HepG2 (cell line): ENCODE results near the gene TRMT1. TPM values are rescaled to one million over a fixed set of nuclear protein-coding genes. Genes with fewer than 3 reads are reported as not detected.

ENCODE experiments used
- CBX5 ChIP-seq: sonication (generic); formaldehyde crosslinking; IDR thresholded peaks from 2 replicates; pipeline ENCODE4 v1.4.0; 2020; ENCODE audit warnings: missing genetic modification reagents, borderline replicate concordance
- CTCF ChIP-seq: sonication (generic); formaldehyde crosslinking; IDR thresholded peaks from 2 replicates; pipeline ENCODE4 v1.5.0; 2020; ENCODE audit warnings: mild to moderate bottlenecking, missing genetic modification reagents, moderate library complexity
- E2F1 ChIP-seq: sonication (generic); formaldehyde crosslinking; IDR thresholded peaks from 2 replicates; pipeline ENCODE4 v1.5.0; 2020; ENCODE audit warnings: missing genetic modification reagents
- GTF2F1 ChIP-seq: fragments of 150-350 bp; IDR thresholded peaks from 2 replicates; pipeline ENCODE4 v1.6.1; 2014; ENCODE audit warnings: low read length
- KDM5B ChIP-seq: sonication (generic); formaldehyde crosslinking; IDR thresholded peaks from 2 replicates; pipeline ENCODE4 v1.4.0; 2020; ENCODE audit warnings: missing genetic modification reagents, mild to moderate bottlenecking, borderline replicate concordance
- KLF15 ChIP-seq: sonication (generic); formaldehyde crosslinking; IDR thresholded peaks from 2 replicates; pipeline ENCODE4 v1.8.1; 2023; ENCODE audit warnings: borderline replicate concordance, mild to moderate bottlenecking, inconsistent platforms, missing genetic modification reagents, mixed read lengths
- MEIS1 ChIP-seq: sonication (generic); formaldehyde crosslinking; IDR thresholded peaks from 2 replicates; pipeline ENCODE4 v1.9.0; 2021; ENCODE audit warnings: mild to moderate bottlenecking, missing genetic modification reagents, moderate library complexity, borderline replicate concordance
- MXD1 ChIP-seq: sonication (generic); formaldehyde crosslinking; IDR thresholded peaks from 2 replicates; pipeline ENCODE4 v1.4.0; 2020; ENCODE audit warnings: mild to moderate bottlenecking, missing genetic modification reagents
- PHF21A ChIP-seq: sonication (generic); formaldehyde crosslinking; IDR thresholded peaks from 2 replicates; pipeline ENCODE4 v1.5.0; 2020; ENCODE audit warnings: mild to moderate bottlenecking, missing genetic modification reagents
- SCMH1 ChIP-seq: sonication (generic); formaldehyde crosslinking; IDR thresholded peaks from 2 replicates; pipeline ENCODE4 v1.9.0; 2021; ENCODE audit warnings: missing genetic modification reagents, mild to moderate bottlenecking, borderline replicate concordance
- THAP7 ChIP-seq: sonication (generic); formaldehyde crosslinking; IDR thresholded peaks from 2 replicates; pipeline ENCODE4 v1.8.1; 2023; ENCODE audit warnings: mild to moderate bottlenecking, missing genetic modification reagents
- USF2 ChIP-seq, 2 experiments: sonication (generic) in 1 of 2; formaldehyde crosslinking in 1 of 2; IDR thresholded peaks; 2 replicates each; pipeline versions ENCODE4 v1.5.1 to v1.6.1; 2011 to 2020; ENCODE audit warnings: borderline replicate concordance in 1 of 2, low read depth in 1 of 2, low read length in 1 of 2, mild to moderate bottlenecking in 1 of 2, missing genetic modification reagents in 1 of 2, moderate library complexity in 1 of 2
- WIZ ChIP-seq: sonication (generic); formaldehyde crosslinking; IDR thresholded peaks from 2 replicates; pipeline ENCODE4 v1.5.1; 2020; ENCODE audit warnings: mild to moderate bottlenecking, missing genetic modification reagents
- ZBTB3 ChIP-seq: sonication (generic); formaldehyde crosslinking; IDR thresholded peaks from 2 replicates; pipeline ENCODE4 v1.4.0; 2020; ENCODE audit warnings: low read depth, mild to moderate bottlenecking, moderate library complexity, missing genetic modification reagents, borderline replicate concordance
- ZKSCAN1 ChIP-seq: fragments of 150-350 bp; IDR thresholded peaks from 2 replicates; pipeline ENCODE4 v1.6.1; 2014; ENCODE audit warnings: low read length
- ZNF256 ChIP-seq: sonication (generic); formaldehyde crosslinking; conservative IDR thresholded peaks from 2 replicates; pipeline ENCODE4 v1.4.0; 2020; ENCODE audit warnings: missing genetic modification reagents
- ZNF263 ChIP-seq: sonication (generic); formaldehyde crosslinking; IDR thresholded peaks from 2 replicates; pipeline ENCODE4 v1.4.0; 2020; ENCODE audit warnings: missing genetic modification reagents
- ZNF3 ChIP-seq: IDR thresholded peaks from 2 replicates; pipeline ENCODE4 v1.7.0; 2017; ENCODE audit warnings: inconsistent platforms
- ZNF441 ChIP-seq: sonication (generic); formaldehyde crosslinking; IDR thresholded peaks from 2 replicates; pipeline ENCODE4 v1.7.0; 2021; ENCODE audit warnings: missing genetic modification reagents, borderline replicate concordance
- ZNF552 ChIP-seq: sonication (generic); formaldehyde crosslinking; IDR thresholded peaks from 2 replicates; pipeline ENCODE4 v1.9.0; 2022; ENCODE audit warnings: missing genetic modification reagents, mild to moderate bottlenecking, borderline replicate concordance
- ZNF772 ChIP-seq: sonication (generic); formaldehyde crosslinking; IDR thresholded peaks from 2 replicates; pipeline ENCODE4 v1.5.0; 2020; ENCODE audit warnings: mild to moderate bottlenecking, missing genetic modification reagents
- ZNF839 ChIP-seq: sonication (generic); formaldehyde crosslinking; IDR thresholded peaks from 2 replicates; pipeline ENCODE4 v1.4.0; 2020; ENCODE audit warnings: missing genetic modification reagents, mild to moderate bottlenecking, borderline replicate concordance
- ZSCAN31 ChIP-seq: sonication (generic); formaldehyde crosslinking; IDR thresholded peaks from 2 replicates; pipeline ENCODE4 v1.5.0; 2020; ENCODE audit warnings: low read depth, mild to moderate bottlenecking, missing genetic modification reagents
- polyA plus RNA-seq, 8 experiments: library from polyadenylated mRNA; depleted of rRNA in 3 of 8; stranded (reverse) in 7 of 8; unstranded in 1 of 8; fragments of >200 nt; fragmentation: Illumina TruSeq in 4 of 8; extraction: Trizol in 4 of 8; gene quantifications; 2 replicates each; pipeline versions ENCODE4 v1.2.1 to v1.2.3, GENCODE V29; 2011 to 2016; ENCODE audit warnings: low read depth in 4 of 8, missing spikeins in 1 of 8, mixed read lengths in 1 of 8; ENCODE audit not compliant: insufficient read depth in 1 of 8
- total RNA-seq, 5 experiments: library from RNA; depleted of rRNA; stranded (reverse); fragments of >200 nt; fragmentation: Illumina TruSeq; extraction: Trizol; gene quantifications; 2 replicates each; pipeline ENCODE4 v1.2.3, GENCODE V29; 2016; ENCODE audit warnings: low read depth in 1 of 5

Gene TRMT1
- total and polyA plus RNA-seq, 2 of the 13 experiments (the other 11 are each of a cell fraction or from before 2014, with no cell fraction given) = 35.5 to 44.1 TPM

GRCh38 chr19:13151605-13152355 is 35.2 kb upstream of the TRMT1 start (continued):
- TF ChIP-seq THAP7 (CRISPR knock-in tag) = no peak
- peak; percentile 28; the same call in 1 of the 2 replicates for TF ChIP-seq ZNF772 (CRISPR knock-in tag)
- no peak for TF ChIP-seq ZNF839 (CRISPR knock-in tag)
- TF ChIP-seq GTF2F1 = no peak
- TF ChIP-seq KDM5B (CRISPR knock-in tag) = peak; percentile 17; the same call in 1 of the 2 replicates
- TF ChIP-seq WIZ (CRISPR knock-in tag) = 0 out of 2 replicates have a peak, but pooled peaks have one; percentile 12
- peak; percentile 89; the same call in 1 of the 2 replicates for TF ChIP-seq ZBTB3
- peak; percentile 47; the same call in 1 of the 2 replicates for TF ChIP-seq KLF15 (CRISPR knock-in tag)
- TF ChIP-seq CBX5 (CRISPR knock-in tag) = 0 out of 2 replicates have a peak, but pooled peaks have one; percentile 12
- TF ChIP-seq ZSCAN31 (CRISPR knock-in tag) = peak; percentile 60; the same call in 1 of the 2 replicates
- no peak for TF ChIP-seq ZNF256 (CRISPR knock-in tag)
- no peak for TF ChIP-seq USF2 (IDR thresholded peaks at IDR 0.05; ENCODE audit: low read depth, low read length)
- TF ChIP-seq USF2 (CRISPR knock-in tag; IDR thresholded peaks at IDR 0.05; ENCODE audit: borderline replicate concordance) = peak; percentile 95; the same call in 1 of the 2 replicates
- peak; percentile 4; the same call in 1 of the 2 replicates for TF ChIP-seq ZNF263 (CRISPR knock-in tag)
- no peak for TF ChIP-seq ZNF3 (CRISPR knock-in tag)
- no peak for TF ChIP-seq PHF21A (CRISPR knock-in tag)
- TF ChIP-seq ZNF441 (CRISPR knock-in tag) = 0 out of 2 replicates have a peak, but pooled peaks have one; percentile 55
- TF ChIP-seq MEIS1 (CRISPR knock-in tag) = peak; percentile 78
- TF ChIP-seq ZNF552 = no peak
- TF ChIP-seq CTCF = peak; percentile 59
- no peak for TF ChIP-seq ZKSCAN1
- TF ChIP-seq E2F1 (CRISPR knock-in tag) = peak; percentile 90
- TF ChIP-seq SCMH1 = no peak
- peak; percentile 76; the same call in 1 of the 2 replicates for TF ChIP-seq MXD1
